K562 (cell line): ENCODE data around the gene CHGA. TPM values are rescaled to one million over a fixed set of nuclear protein-coding genes. Genes with fewer than 3 reads are reported as not detected.

Source experiments
- ATAC-seq: fragments of 200-7000 bp; cut with Tn5 transposase; 3 replicates; pipeline ENCODE4 v1.9.1; 2020; ENCODE audit warnings: moderate library complexity
- BruUV-seq: library from RNA; stranded (reverse); fragments of 400-500 nt; replicated peaks from 2 replicates; lab custom pipeline; 2021; lab: Mats Ljungman, UMichigan
- CTCF ChIA-PET: fragments of 300-600 bp; formaldehyde crosslinking; extraction: SDS; loops from one replicate; lab custom pipeline; 2021; ENCODE audit warnings: low intra/inter-chr PET ratio; lab: Yijun Ruan, JAX
- POLR2A ChIA-PET: fragments of 300-600, 350-650 bp; sonication (Branson Sonifier 250); formaldehyde crosslinking; extraction: SDS; loops from one replicate; lab custom pipeline; 2021; ENCODE audit warnings: antibody characterized with exemption, inconsistent platforms; lab: Yijun Ruan, JAX
- DNase-seq, 4 experiments: peaks; one replicate each; pipeline versions ENCODE4 v3.0.0 to v3.0.0-alpha.2; 2011 to 2018; ENCODE audit warnings: low spot score in 3 of 4, mixed read lengths in 3 of 4; ENCODE audit errors: extremely low read depth in 1 of 4
- FAIRE-seq: peaks from 2 replicates; lab custom pipeline; 2011; peaks lifted over from hg19 to GRCh38; lab: Jason Lieb, UNC
- H2AFZ ChIP-seq: 2 replicates; pipeline ENCODE4 v1.6.0; 2011; ENCODE audit warnings: low read depth, low read length, control low read depth, inconsistent platforms
- H3K27ac ChIP-seq: fragments of 200-600 bp; 3 replicates; pipeline ENCODE4 v1.8.0; 2011; ENCODE audit warnings: low read depth, mild to moderate bottlenecking, control low read depth, inconsistent platforms, low read length, moderate library complexity, mixed read lengths; ENCODE audit errors: extremely low read depth
- H3K27me3 ChIP-seq, 2 experiments: fragments of 300-600 bp in 1 of 2; 2 replicates in 1 of 2; 3 replicates in 1 of 2; pipeline versions ENCODE4 v1.6.0 to v1.8.0; 2011; ENCODE audit warnings: inconsistent platforms in 2 of 2, low read length in 2 of 2, mild to moderate bottlenecking in 1 of 2, mixed read lengths in 1 of 2, moderate library complexity in 1 of 2; ENCODE audit not compliant: control insufficient read depth in 2 of 2, insufficient read depth in 2 of 2
- H3K36me3 ChIP-seq: fragments of 300-600 bp; 3 replicates; pipeline ENCODE4 v1.8.0; 2011; ENCODE audit warnings: mild to moderate bottlenecking, low read length, inconsistent platforms; ENCODE audit not compliant: control insufficient read depth, insufficient read depth
- H3K4me1 ChIP-seq, 2 experiments: fragments of 200-600 bp in 1 of 2; replicated peaks in 1 of 2; 2 replicates in 1 of 2; 3 replicates in 1 of 2; pipeline versions ENCODE4 v1.5.1 to v1.8.0; 2011; ENCODE audit warnings: inconsistent platforms in 2 of 2, low read length in 2 of 2, mild to moderate bottlenecking in 1 of 2, mixed read lengths in 1 of 2, moderate library complexity in 1 of 2; ENCODE audit not compliant: control insufficient read depth in 2 of 2, insufficient read depth in 2 of 2
- H3K4me2 ChIP-seq: 2 replicates; pipeline ENCODE4 v1.6.1; 2011; ENCODE audit warnings: low read length, control low read depth, inconsistent platforms, mixed read lengths; ENCODE audit not compliant: insufficient read depth
- H3K4me3 ChIP-seq: fragments of 200-600 bp; sonication (generic), shearing (Covaris generic); 2 replicates; pipeline ENCODE4 v1.5.1; 2016; ENCODE audit warnings: control low read depth, inconsistent platforms
- H3K79me2 ChIP-seq: fragments of 200-600 bp; 3 replicates; pipeline ENCODE4 v1.8.0; 2011; ENCODE audit warnings: low read length, inconsistent platforms; ENCODE audit not compliant: control insufficient read depth, insufficient read depth
- H3K9ac ChIP-seq, 2 experiments: 2 replicates each; pipeline versions ENCODE4 v1.6.0 to v1.6.1; 2011; ENCODE audit warnings: low read depth in 2 of 2, low read length in 2 of 2, control low read depth in 1 of 2, inconsistent platforms in 1 of 2, mild to moderate bottlenecking in 1 of 2, mixed read lengths in 1 of 2; ENCODE audit not compliant: insufficient read depth in 1 of 2
- H3K9me1 ChIP-seq: one replicate; pipeline ENCODE4 v1.6.0; 2011; ENCODE audit warnings: inconsistent platforms, mild to moderate bottlenecking, low read length, moderate library complexity; ENCODE audit not compliant: control insufficient read depth, insufficient read depth
- H3K9me3 ChIP-seq: replicated peaks from 2 replicates; pipeline ENCODE4 v1.5.1; 2011; ENCODE audit warnings: low read depth, low read length, inconsistent platforms; ENCODE audit not compliant: control insufficient read depth, insufficient read depth
- H4K20me1 ChIP-seq: replicated peaks from 2 replicates; pipeline ENCODE4 v1.6.1; 2011; ENCODE audit warnings: low read length, inconsistent platforms, mixed read lengths; ENCODE audit not compliant: control insufficient read depth, insufficient read depth
- BRF1 ChIP-seq: IDR thresholded peaks from 3 replicates; pipeline ENCODE4 v1.6.1; 2011; ENCODE audit warnings: borderline replicate concordance, mild to moderate bottlenecking; ENCODE audit not compliant: insufficient read length; ENCODE audit errors: extremely low read depth
- CHD1 ChIP-seq: fragments of 200-600 bp; sonication (generic); IDR thresholded peaks from one replicate; pipeline ENCODE4 v1.6.1; 2012; ENCODE audit warnings: mild to moderate bottlenecking, moderate library complexity, low read length, inconsistent platforms
- CTBP1 ChIP-seq: fragments of 450-650 bp; IDR thresholded peaks from 2 replicates; pipeline ENCODE4 v1.6.1; 2016; ENCODE audit warnings: borderline replicate concordance
- HNRNPK ChIP-seq: fragments of 200-400 bp; formaldehyde crosslinking; IDR thresholded peaks from one replicate; pipeline ENCODE4 v1.6.1; 2018; ENCODE audit warnings: mild to moderate bottlenecking, low read depth, low read length; ENCODE audit not compliant: poor library complexity, severe bottlenecking
- HNRNPL ChIP-seq: fragments of 200-400 bp; formaldehyde crosslinking; IDR thresholded peaks from 2 replicates; pipeline ENCODE4 v1.6.1; 2017; ENCODE audit warnings: low read depth, mild to moderate bottlenecking, low read length
- NFATC3 ChIP-seq: fragments of 450-650 bp; IDR thresholded peaks from 2 replicates; pipeline ENCODE4 v1.6.1; 2017; ENCODE audit warnings: mild to moderate bottlenecking
- NFE2 ChIP-seq: IDR thresholded peaks from 2 replicates; pipeline ENCODE4 v1.6.1; 2014; ENCODE audit warnings: antibody characterized with exemption, low read depth
- SIN3B ChIP-seq: fragments of 450-650 bp; IDR thresholded peaks from 2 replicates; pipeline ENCODE4 v1.6.1; 2017; ENCODE audit warnings: low read depth, mild to moderate bottlenecking, moderate library complexity
- SMC3 ChIP-seq: conservative IDR thresholded peaks from 2 replicates; pipeline ENCODE4 v1.6.1; 2011; ENCODE audit warnings: low read depth, low read length, improper control_type of control experiment; ENCODE audit not compliant: insufficient read depth
- SUPT5H ChIP-seq: fragments of 450-650 bp; IDR thresholded peaks from 2 replicates; pipeline ENCODE4 v1.6.1; 2016
- TAF15 ChIP-seq: fragments of 200-400 bp; formaldehyde crosslinking; IDR thresholded peaks from 2 replicates; pipeline ENCODE4 v1.6.1; 2017; ENCODE audit warnings: mild to moderate bottlenecking, low read depth, low read length, moderate library complexity
- TCF3 ChIP-seq: sonication (generic); formaldehyde crosslinking; IDR thresholded peaks from 2 replicates; pipeline ENCODE4 v1.4.0; 2020; ENCODE audit warnings: mild to moderate bottlenecking, missing genetic modification reagents
- TRIM24 ChIP-seq, 2 experiments: fragments of 450-650 bp; IDR thresholded peaks; 2 replicates each; pipeline ENCODE4 v1.6.1; 2016
- ZNF239 ChIP-seq: fragments of 250-450 bp; sonication (Bioruptor Pico); IDR thresholded peaks from 2 replicates; pipeline ENCODE4 v1.4.0; 2020; ENCODE audit warnings: mild to moderate bottlenecking
- ZNF408 ChIP-seq: fragments of 250-450 bp; sonication (Bioruptor Pico); IDR thresholded peaks from 2 replicates; pipeline ENCODE4 v1.4.0; 2020; ENCODE audit warnings: low read depth, mild to moderate bottlenecking, moderate library complexity
- ZNF511 ChIP-seq: sonication (generic); formaldehyde crosslinking; IDR thresholded peaks from 2 replicates; pipeline ENCODE4 v1.8.0; 2022; ENCODE audit warnings: mild to moderate bottlenecking, missing genetic modification reagents
- ZNF551 ChIP-seq: fragments of 250-450 bp; sonication (Bioruptor Pico); IDR thresholded peaks from 2 replicates; pipeline ENCODE4 v1.5.0; 2021; ENCODE audit warnings: mild to moderate bottlenecking, moderate library complexity
- ZNF57 ChIP-seq: fragments of 450-650 bp; formaldehyde crosslinking; IDR thresholded peaks from 2 replicates; pipeline ENCODE4 v1.4.0; 2020; ENCODE audit warnings: mild to moderate bottlenecking, moderate library complexity
- WGBS: fragments of 100-300 bp; shearing (Covaris generic); methylation state at CpG from one replicate; pipeline ENCODE4 v1.1.6; 2016; ENCODE audit warnings: low coverage, mixed read lengths; ENCODE audit not compliant: insufficient coverage; ENCODE audit errors: missing lambda C conversion rate; 5-methylcytosine and 5-hydroxymethylcytosine counted together
- in situ Hi-C: fragments of 300-500 bp; cut with MboI; formaldehyde crosslinking; loops from 4 replicates; pipeline ENCODE4 v1.15.0; 2018; ENCODE audit warnings: inconsistent platforms, mixed read lengths
- intact Hi-C: fragments of 100-400 bp; cut with micrococcal nuclease; formaldehyde crosslinking; loops from 2 replicates; pipeline ENCODE4 v1.14.2; 2022
- polyA plus RNA-seq, 8 experiments: library from polyadenylated mRNA; depleted of rRNA in 4 of 8; stranded (reverse) in 5 of 8; unstranded in 3 of 8; fragments of >200 nt; fragmentation: Nextera tagmentation in 2 of 8; fragmentation: Illumina TruSeq in 1 of 8; extraction: Ambion mirVana in 2 of 8; extraction: Trizol in 1 of 8; gene quantifications; 2 replicates each; pipeline versions ENCODE4 v1.2.1 to v1.2.3, GENCODE V29; 2011 to 2014; ENCODE audit warnings: inconsistent platforms in 1 of 8, missing spikeins in 1 of 8
- total RNA-seq, 7 experiments: library from RNA; depleted of rRNA in 6 of 7; stranded (reverse); fragments of >200 nt in 6 of 7; fragmentation: Illumina TruSeq in 2 of 7; extraction: Trizol in 2 of 7; gene quantifications; 2 replicates each; pipeline versions ENCODE4 v1.2.1 to v1.2.3, GENCODE V29; 2011 to 2021; ENCODE audit warnings: low replicate concordance in 1 of 7
- TF ChIP-seq, protein P1 (sequence below): sonication (generic); formaldehyde crosslinking; IDR thresholded peaks from 2 replicates; pipeline ENCODE4 v1.8.1; 2022; ENCODE audit warnings: missing genetic modification reagents
- TF ChIP-seq, protein P2 (sequence below): sonication (generic); formaldehyde crosslinking; IDR thresholded peaks from 2 replicates; pipeline ENCODE4 v1.8.1; 2022; ENCODE audit warnings: missing genetic modification reagents

CHGA gene
- total and polyA plus RNA-seq, 9 of the 15 experiments (the other 6 are each of a cell fraction or from before 2014, with no cell fraction given): not detected

DNA sequence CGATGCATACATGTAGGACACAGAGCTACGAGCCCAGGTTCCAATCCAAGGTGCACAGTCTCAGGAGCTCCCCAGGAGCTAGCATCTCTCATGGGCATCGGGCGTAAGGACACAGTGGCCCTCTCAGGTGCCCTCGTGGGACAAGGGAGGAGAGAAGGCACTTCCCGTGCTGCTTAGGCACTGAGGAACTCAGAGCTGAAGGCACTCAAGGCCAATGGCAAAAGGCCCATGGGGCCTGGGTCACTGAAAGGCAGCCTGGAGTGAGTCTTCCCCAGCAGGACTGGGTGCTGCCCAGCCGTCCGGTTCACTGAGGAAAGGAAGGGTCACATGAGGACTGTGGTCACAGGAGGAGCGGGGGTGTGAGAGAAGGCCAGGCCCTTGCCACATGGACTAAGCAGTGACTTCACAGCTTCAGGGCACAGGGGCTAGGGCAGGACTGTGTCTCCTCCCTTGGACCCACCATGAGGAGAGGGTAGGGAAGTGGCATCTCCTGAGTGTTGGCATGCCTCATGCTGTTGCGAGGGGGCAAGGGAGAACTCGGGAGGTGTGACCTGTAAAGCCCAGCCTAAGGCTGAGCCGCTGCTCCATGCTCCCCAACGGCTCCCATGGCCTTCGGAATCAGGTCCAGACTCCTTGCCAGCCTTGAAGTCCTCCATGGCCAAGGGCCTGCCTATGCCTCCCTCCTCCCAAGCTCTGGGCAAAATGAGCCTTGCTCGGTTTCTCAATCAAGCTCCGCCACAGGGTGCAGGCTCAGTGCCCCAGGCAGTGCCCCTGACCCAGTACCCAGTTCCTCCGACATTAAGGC lies 51.8 kb downstream of the CHGA start (continued):
- TF ChIP-seq ZNF239 (no peak), SUPT5H (no peak), HNRNPL (no peak), TCF3 (no peak), ZNF551 (no peak), ZNF511 (CRISPR knock-in tag) (no peak), TAF15 (no peak), ZNF57 (CRISPR knock-in tag) (no peak)

DNA sequence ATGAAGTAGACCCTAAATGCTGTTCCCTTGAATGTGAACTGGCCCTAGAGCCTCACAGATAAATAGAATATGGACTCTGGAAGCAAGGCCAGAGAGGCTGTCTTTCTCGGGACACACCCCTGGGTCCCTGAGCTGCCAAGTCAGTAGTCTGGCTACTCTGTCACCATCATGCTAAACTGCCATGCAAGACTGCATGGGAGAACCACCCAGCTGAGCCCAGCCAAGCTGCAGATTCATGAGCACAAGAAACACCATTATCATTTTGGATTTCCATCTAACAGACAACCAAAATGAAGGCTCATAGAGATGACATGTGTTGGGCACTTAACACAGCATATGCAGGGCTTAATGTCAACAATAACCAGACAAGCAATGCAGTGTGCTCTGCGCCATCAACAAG lies 53.3 kb downstream of the CHGA start:
- FAIRE-seq: no peak
- in situ Hi-C loops: no loop called here

More for the DNA sequence above, 53.3 kb downstream of the CHGA start:
- intact Hi-C loops: no loop called here
- Histone ChIP-seq H3K4me2 (no peak overlapping the region), H3K36me3 (no peaks in the 10 kb centered on the region; the same call in 2 of the 3 replicates), H3K79me2 (no peaks in the 10 kb centered on the region), H2AFZ (no peak overlapping the region)
- DNase-seq: no peak
- CTCF ChIA-PET: no interaction called here
- TF ChIP-seq BRF1 (no peak), TRIM24 (IDR thresholded peaks at IDR 0.05) (no peak), ZNF408 (no peak), CTBP1 (no peak), NFATC3 (no peak), HNRNPK (no peak), CHD1 (no peak), SIN3B (no peak), NFE2 (no peak), SMC3 (no peak)
- TF ChIP-seq, protein P1, sequence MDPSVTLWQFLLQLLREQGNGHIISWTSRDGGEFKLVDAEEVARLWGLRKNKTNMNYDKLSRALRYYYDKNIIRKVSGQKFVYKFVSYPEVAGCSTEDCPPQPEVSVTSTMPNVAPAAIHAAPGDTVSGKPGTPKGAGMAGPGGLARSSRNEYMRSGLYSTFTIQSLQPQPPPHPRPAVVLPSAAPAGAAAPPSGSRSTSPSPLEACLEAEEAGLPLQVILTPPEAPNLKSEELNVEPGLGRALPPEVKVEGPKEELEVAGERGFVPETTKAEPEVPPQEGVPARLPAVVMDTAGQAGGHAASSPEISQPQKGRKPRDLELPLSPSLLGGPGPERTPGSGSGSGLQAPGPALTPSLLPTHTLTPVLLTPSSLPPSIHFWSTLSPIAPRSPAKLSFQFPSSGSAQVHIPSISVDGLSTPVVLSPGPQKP (CRISPR knock-in tag): no peak
- TF ChIP-seq, protein P2, sequence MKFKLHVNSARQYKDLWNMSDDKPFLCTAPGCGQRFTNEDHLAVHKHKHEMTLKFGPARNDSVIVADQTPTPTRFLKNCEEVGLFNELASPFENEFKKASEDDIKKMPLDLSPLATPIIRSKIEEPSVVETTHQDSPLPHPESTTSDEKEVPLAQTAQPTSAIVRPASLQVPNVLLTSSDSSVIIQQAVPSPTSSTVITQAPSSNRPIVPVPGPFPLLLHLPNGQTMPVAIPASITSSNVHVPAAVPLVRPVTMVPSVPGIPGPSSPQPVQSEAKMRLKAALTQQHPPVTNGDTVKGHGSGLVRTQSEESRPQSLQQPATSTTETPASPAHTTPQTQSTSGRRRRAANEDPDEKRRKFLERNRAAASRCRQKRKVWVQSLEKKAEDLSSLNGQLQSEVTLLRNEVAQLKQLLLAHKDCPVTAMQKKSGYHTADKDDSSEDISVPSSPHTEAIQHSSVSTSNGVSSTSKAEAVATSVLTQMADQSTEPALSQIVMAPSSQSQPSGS (CRISPR knock-in tag): no peak
- TF ChIP-seq, all 486 proteins: peak for 0
- H3K9ac ChIP-seq: no peak overlapping the region
- H3K9me1 ChIP-seq: no peaks in the 10 kb centered on the region
- H3K4me3 ChIP-seq: no peak overlapping the region
- no TSS peak for BruUV-seq
- H3K27ac ChIP-seq: no peak overlapping the region
- no peaks in the 10 kb centered on the region for H3K9me3 ChIP-seq
- ATAC-seq: no peak
- H3K4me1 ChIP-seq: peaks cover 0 to 10% of the 10 kb centered on the region in 2 experiments; a peak in 1 of 5 replicates
- POLR2A ChIA-PET: no interaction called here
- 53% methylated on average over 2 of the region's 2 CpGs for WGBS
- no peaks in the 10 kb centered on the region for H4K20me1 ChIP-seq
- H3K27me3 ChIP-seq: no peaks in the 10 kb centered on the region
